Astrocyte of the cerebellum (primary cell): Measurements from ENCODE around the gene SEC31A.
"Not testable (repeated sequence)": the region's sequence is repeated elsewhere in the genome, so short reads cannot be mapped to it uniquely, and the experiment has no call there.

Source experiments
- DNase-seq: peaks from one replicate; pipeline ENCODE4 v3.0.0-alpha.2; 2011; ENCODE audit warnings: low read depth
- H3K4me3 ChIP-seq: 2 replicates; pipeline ENCODE4 v1.5.1; 2011; ENCODE audit warnings: mild to moderate bottlenecking, low read depth, low read length, moderate library complexity
- CTCF ChIP-seq: IDR thresholded peaks from 2 replicates; pipeline ENCODE4 v1.5.1; 2012; ENCODE audit warnings: low read length, low read depth, moderate library complexity, mild to moderate bottlenecking; ENCODE audit errors: missing control alignments
- in situ Hi-C: cut with HindIII; loops from 2 replicates; pipeline ENCODE4 v1.10.0; 2017; ENCODE audit warnings: low sequenced_read_pairs

SEC31A gene

DNA sequence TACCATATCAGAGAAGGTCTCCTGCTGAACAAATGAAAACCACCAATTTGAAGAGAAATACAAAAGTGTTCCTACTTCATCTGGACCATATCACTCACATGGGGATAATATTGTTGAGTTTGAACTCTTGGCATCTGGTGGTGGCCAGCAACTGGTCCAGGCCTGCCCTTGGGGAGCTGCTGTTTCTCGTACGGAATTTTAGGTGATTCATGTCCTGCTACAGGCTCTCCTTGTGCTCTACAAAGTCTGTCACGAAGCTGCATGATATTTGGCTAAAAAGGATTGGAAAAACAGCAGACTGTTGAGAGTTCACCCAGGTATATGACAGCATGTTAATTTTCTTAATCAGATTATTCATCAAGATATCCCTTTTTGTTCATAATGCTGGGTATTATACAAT is 42.2 kb downstream of the SEC31A start:
- H3K4me3 ChIP-seq, result no peak overlapping the region
- in situ Hi-C loops, result no loop called here
- no peak for TF ChIP-seq CTCF
- no peak for DNase-seq

- DNase-seq, result peak; percentile 8
- in situ Hi-C loops, result no loop called here
- TF ChIP-seq CTCF, result peak; percentile 59
- H3K4me3 ChIP-seq, result no peak overlapping the region
These were observed 48.4 kb downstream of the SEC31A start for GRCh38 chr4:82842593-82842992.

- no peak for DNase-seq
- TF ChIP-seq CTCF, result no peak
- H3K4me3 ChIP-seq, result no peak overlapping the region
- in situ Hi-C loops, result no loop called here
These were observed 51.3 kb downstream of the SEC31A start for GRCh38 chr4:82839624-82840023.

GRCh38 chr4:82833696-82834313 is 57.1 kb downstream of the SEC31A start:
- H3K4me3 ChIP-seq, result no peak overlapping the region
- DNase-seq, result peak; percentile 76
- in situ Hi-C loops, result no loop called here
- TF ChIP-seq CTCF, result peak; percentile 32

- in situ Hi-C loops, DNase-seq, H3K4me3 ChIP-seq: not testable (repeated sequence)
These were observed 57.9 kb downstream of the SEC31A start for GRCh38 chr4:82833060-82833459.

DNA sequence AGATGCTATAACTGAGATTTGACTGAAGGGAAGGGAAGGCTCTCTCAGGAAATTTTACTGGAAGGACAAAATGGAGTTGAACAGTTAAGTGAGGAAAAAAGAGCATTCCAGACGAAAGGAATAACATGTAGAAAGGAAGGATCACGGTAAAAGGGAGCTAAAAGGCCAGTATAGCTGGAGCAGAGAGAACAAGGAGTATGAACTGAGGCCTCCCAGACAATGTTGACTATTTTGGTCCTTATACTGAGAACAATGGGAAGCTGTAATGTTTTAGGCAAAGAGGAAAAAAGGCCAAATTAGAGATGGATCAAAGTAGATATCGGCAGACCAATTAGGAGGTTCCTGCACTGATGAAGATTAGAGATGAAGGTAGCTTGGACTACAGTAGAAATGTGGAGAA is 65.5 kb downstream of the SEC31A start:
- TF ChIP-seq CTCF, result no peak
- no peak overlapping the region for H3K4me3 ChIP-seq
- no peak for DNase-seq
- in situ Hi-C loops, result no loop called here

- no peak for DNase-seq
- no peak overlapping the region for H3K4me3 ChIP-seq
- in situ Hi-C loops, result no loop called here
- no peak for TF ChIP-seq CTCF
These were observed 67.9 kb downstream of the SEC31A start for GRCh38 chr4:82823062-82823461.
